PC-9 (cell line): ENCODE results near the gene ADAMTS6. TPM values are rescaled to one million over a fixed set of nuclear protein-coding genes. Genes with fewer than 3 reads are reported as not detected.
A peak's percentile ranks its signal among the peaks of the same experiment; 100 is the strongest.

ENCODE experiments used
- BruUV-seq: library from RNA; stranded (reverse); fragments of 400-500 nt; replicated peaks from 2 replicates; lab custom pipeline; 2021; lab: Mats Ljungman, UMichigan
- CTCF ChIA-PET: fragments of 300-600 bp; sonication (Branson Sonifier 250); formaldehyde crosslinking; loops from one replicate; lab custom pipeline; 2022; ENCODE audit warnings: antibody characterized with exemption; lab: Charles Lee
- POLR2A ChIA-PET: fragments of 300-600 bp; sonication (Branson Sonifier 250); formaldehyde crosslinking; loops from one replicate; lab custom pipeline; 2022; ENCODE audit warnings: antibody characterized with exemption; ENCODE audit not compliant: unreplicated experiment; lab: Charles Lee
- DNase-seq, 2 experiments: peaks; one replicate each; pipeline versions ENCODE4 v3.0.0 to v3.0.0-alpha.2; 2015 to 2022; ENCODE audit warnings: mixed read lengths in 1 of 2
- H2AFZ ChIP-seq: fragments of 200-600 bp; sonication (generic); 2 replicates; pipeline ENCODE4 v1.8.1; 2017; ENCODE audit warnings: antibody characterized with exemption
- H3F3A ChIP-seq: fragments of 200-600 bp; sonication (generic); 2 replicates; pipeline ENCODE4 v1.8.1; 2017; ENCODE audit warnings: antibody characterized with exemption, mild to moderate bottlenecking, low read depth; ENCODE audit not compliant: insufficient read depth
- H3K27ac ChIP-seq: fragments of 200-600 bp; sonication (generic); 2 replicates; pipeline ENCODE4 v1.6.1; 2016; ENCODE audit warnings: mixed run types
- H3K27me3 ChIP-seq: fragments of 200-600 bp; sonication (generic); 2 replicates; pipeline ENCODE4 v1.6.1; 2016; ENCODE audit warnings: low read depth, mixed run types; ENCODE audit not compliant: insufficient read depth
- H3K36me3 ChIP-seq: fragments of 200-600 bp; sonication (generic); 2 replicates; pipeline ENCODE4 v1.6.1; 2016; ENCODE audit warnings: low read depth, mixed run types
- H3K4me1 ChIP-seq: fragments of 200-600 bp; sonication (generic); replicated peaks from 2 replicates; pipeline ENCODE4 v1.6.1; 2016; ENCODE audit warnings: mixed run types; ENCODE audit not compliant: insufficient read depth
- H3K4me2 ChIP-seq: fragments of 200-600 bp; sonication (generic); 2 replicates; pipeline ENCODE4 v1.6.1; 2017; ENCODE audit warnings: mixed run types
- H3K4me3 ChIP-seq: fragments of 200-600 bp; sonication (generic); 2 replicates; pipeline ENCODE4 v1.6.1; 2016; ENCODE audit warnings: mixed run types
- H3K79me2 ChIP-seq: fragments of 200-600 bp; sonication (generic); 2 replicates; pipeline ENCODE4 v1.6.1; 2017; ENCODE audit warnings: low read depth, mixed run types
- H3K9me2 ChIP-seq: fragments of 200-600 bp; sonication (generic); 2 replicates; pipeline ENCODE4 v1.8.1; 2017; ENCODE audit warnings: mild to moderate bottlenecking; ENCODE audit not compliant: insufficient read depth
- H3K9me3 ChIP-seq: fragments of 200-600 bp; sonication (generic); 2 replicates; pipeline ENCODE4 v1.8.1; 2016; ENCODE audit warnings: low read depth; ENCODE audit not compliant: insufficient read depth
- H4K20me1 ChIP-seq: fragments of 200-600 bp; sonication (generic); 2 replicates; pipeline ENCODE4 v1.8.1; 2017; ENCODE audit not compliant: insufficient read depth
- EZH2 ChIP-seq: fragments of 200-600 bp; sonication (generic); IDR thresholded peaks from 2 replicates; pipeline ENCODE4 v1.8.0; 2017; ENCODE audit warnings: antibody characterized with exemption, low read depth
- intact Hi-C: fragments of 100-400 bp; cut with micrococcal nuclease; formaldehyde crosslinking; loops from one replicate; pipeline ENCODE4 v1.10.0; 2022; ENCODE audit not compliant: unreplicated experiment
- total RNA-seq: library from RNA; stranded (reverse); gene quantifications from 2 replicates; pipeline ENCODE4 v1.2.3, GENCODE V29; 2021
- TF ChIP-seq, protein P1 (sequence below): fragments of 200-600 bp; sonication (generic); conservative IDR thresholded peaks from 2 replicates; pipeline ENCODE4 v1.6.1; 2017; ENCODE audit warnings: mixed run types, antibody characterized with exemption, mild to moderate bottlenecking, moderate library complexity

ADAMTS6 gene
- total RNA-seq, 1 experiment from 2014 or later = 1.4 TPM

DNA sequence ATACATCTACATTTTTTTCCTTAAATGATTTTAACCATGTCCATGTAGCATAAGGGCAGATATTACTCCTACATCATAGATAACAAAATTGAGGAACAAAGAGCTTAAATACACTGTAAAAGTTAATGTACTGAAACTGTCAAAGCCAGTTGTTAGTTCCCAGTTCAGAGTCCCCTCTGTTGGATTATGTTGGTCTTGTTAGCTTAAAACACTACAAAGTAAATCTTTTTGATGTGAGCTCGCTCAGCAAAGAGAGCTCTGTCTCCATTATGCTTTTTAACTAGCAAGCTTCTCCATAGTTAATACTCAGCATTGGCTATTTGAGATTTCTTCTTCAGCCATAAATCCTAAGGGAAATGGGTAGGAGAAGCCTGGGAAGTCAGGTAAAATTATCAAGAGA lies 149.1 kb downstream of the ADAMTS6 start:
- no peak for DNase-seq
- no peak for TF ChIP-seq EZH2
- TF ChIP-seq, protein P1, sequence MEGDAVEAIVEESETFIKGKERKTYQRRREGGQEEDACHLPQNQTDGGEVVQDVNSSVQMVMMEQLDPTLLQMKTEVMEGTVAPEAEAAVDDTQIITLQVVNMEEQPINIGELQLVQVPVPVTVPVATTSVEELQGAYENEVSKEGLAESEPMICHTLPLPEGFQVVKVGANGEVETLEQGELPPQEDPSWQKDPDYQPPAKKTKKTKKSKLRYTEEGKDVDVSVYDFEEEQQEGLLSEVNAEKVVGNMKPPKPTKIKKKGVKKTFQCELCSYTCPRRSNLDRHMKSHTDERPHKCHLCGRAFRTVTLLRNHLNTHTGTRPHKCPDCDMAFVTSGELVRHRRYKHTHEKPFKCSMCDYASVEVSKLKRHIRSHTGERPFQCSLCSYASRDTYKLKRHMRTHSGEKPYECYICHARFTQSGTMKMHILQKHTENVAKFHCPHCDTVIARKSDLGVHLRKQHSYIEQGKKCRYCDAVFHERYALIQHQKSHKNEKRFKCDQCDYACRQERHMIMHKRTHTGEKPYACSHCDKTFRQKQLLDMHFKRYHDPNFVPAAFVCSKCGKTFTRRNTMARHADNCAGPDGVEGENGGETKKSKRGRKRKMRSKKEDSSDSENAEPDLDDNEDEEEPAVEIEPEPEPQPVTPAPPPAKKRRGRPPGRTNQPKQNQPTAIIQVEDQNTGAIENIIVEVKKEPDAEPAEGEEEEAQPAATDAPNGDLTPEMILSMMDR = no peak
- Histone ChIP-seq H4K20me1 (no peaks in the 10 kb centered on the region), H3F3A (no peaks in the 10 kb centered on the region), H3K4me3 (no peak overlapping the region), H2AFZ (no peak overlapping the region; the same call in 1 of the 2 replicates), H3K36me3 (no peaks in the 10 kb centered on the region), H3K27me3 (no peaks in the 10 kb centered on the region), H3K4me2 (no peak overlapping the region), H3K27ac (no peak overlapping the region), H3K4me1 (no peaks in the 10 kb centered on the region; the same call in 1 of the 2 replicates), H3K9me2 (no peaks in the 10 kb centered on the region), H3K79me2 (no peaks in the 10 kb centered on the region), H3K9me3 (no peaks in the 10 kb centered on the region)
- POLR2A ChIA-PET = interaction anchor here (0.5 to 0.7 kb wide), 2 partner anchors 59 to 114 kb away, joined by 3 to 6 read pairs; no protein-coding TSS in a partner anchor
- CTCF ChIA-PET = no interaction called here
- BruUV-seq = no TSS peak
- intact Hi-C loops = no loop called here

DNA sequence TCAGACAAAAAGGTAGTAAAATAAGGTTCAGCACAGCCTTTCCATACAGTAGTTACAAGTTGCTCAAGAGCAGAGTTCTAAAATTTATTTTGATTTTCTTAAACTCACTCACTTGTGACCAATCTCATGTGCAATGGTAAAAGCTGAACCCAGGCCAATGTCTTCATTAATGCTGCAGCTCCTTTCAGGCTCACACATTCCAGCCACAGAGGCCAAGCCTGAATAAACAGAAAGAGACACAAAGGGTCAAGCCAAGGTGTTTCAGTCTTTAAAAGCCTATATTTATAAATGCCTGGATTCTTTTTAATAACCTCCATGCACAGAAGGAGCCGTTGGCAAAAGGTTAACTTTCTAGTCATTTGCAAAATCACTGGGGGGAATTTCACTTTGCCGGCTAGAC lies 152.5 kb downstream of the ADAMTS6 start:
- H3K27ac ChIP-seq = no peak overlapping the region
- H3K9me3 ChIP-seq = no peaks in the 10 kb centered on the region
- ChIA-PET CTCF (interaction anchor here (0.5 kb wide), 1 partner anchor 20 kb away, joined by 5 read pairs; no protein-coding TSS in a partner anchor), POLR2A (no interaction called here)
- DNase-seq = no peak
- TF ChIP-seq, protein P1 = no peak
- no peak for TF ChIP-seq EZH2
- no peaks in the 10 kb centered on the region for H3K9me2 ChIP-seq
- no peak overlapping the region for H3K4me3 ChIP-seq
- H3F3A ChIP-seq = no peaks in the 10 kb centered on the region
- H4K20me1 ChIP-seq = no peaks in the 10 kb centered on the region
- BruUV-seq = no TSS peak
- no peaks in the 10 kb centered on the region for H3K79me2 ChIP-seq
- H3K27me3 ChIP-seq = no peaks in the 10 kb centered on the region
- H3K4me2 ChIP-seq = no peak overlapping the region
- H3K36me3 ChIP-seq = no peaks in the 10 kb centered on the region
- H2AFZ ChIP-seq = 0 out of 2 replicates have a peak overlapping the region, but pooled peaks have one; percentile 56
- no peaks in the 10 kb centered on the region; the same call in 1 of the 2 replicates for H3K4me1 ChIP-seq
- intact Hi-C loops = no loop called here

DNA sequence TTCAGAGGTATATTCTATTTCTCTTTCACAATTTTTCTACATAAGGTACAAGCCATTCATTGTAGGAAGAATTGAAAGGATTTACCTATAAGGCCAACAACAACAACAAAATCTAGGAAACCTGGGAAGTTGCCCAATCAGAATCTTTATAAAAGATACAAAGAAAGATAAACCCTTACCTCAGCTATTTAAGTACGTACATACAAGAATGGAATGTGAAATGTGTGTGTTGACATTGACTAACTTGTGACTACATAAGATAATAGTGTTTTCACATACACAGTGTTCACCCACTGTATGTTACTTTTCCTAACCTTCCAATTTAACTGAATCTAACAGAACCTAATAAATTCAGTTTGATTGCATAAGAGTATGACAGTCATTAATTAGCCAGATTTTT lies 154.1 kb downstream of the ADAMTS6 start:
- DNase-seq = no peak
- Histone ChIP-seq H3K9me2 (no peaks in the 10 kb centered on the region), H2AFZ (no peak overlapping the region), H4K20me1 (no peaks in the 10 kb centered on the region), H3K4me1 (no peaks in the 10 kb centered on the region), H3F3A (no peaks in the 10 kb centered on the region), H3K36me3 (no peaks in the 10 kb centered on the region), H3K27me3 (no peaks in the 10 kb centered on the region), H3K27ac (no peak overlapping the region), H3K4me2 (no peak overlapping the region), H3K4me3 (no peak overlapping the region), H3K9me3 (no peaks in the 10 kb centered on the region), H3K79me2 (no peaks in the 10 kb centered on the region)
- ChIA-PET CTCF (no interaction called here), POLR2A (no interaction called here)
- BruUV-seq = no TSS peak
- intact Hi-C loops = no loop called here
- TF ChIP-seq, protein P1 = no peak
- TF ChIP-seq EZH2 = no peak
